OCI-M1 (cell line): Measurements from ENCODE around the gene MYO16.

Experiments used
- DNase-seq: peaks from one replicate; lab custom pipeline; 2025; lab: John Stamatoyannopoulos, UW

Gene MYO16

DNA sequence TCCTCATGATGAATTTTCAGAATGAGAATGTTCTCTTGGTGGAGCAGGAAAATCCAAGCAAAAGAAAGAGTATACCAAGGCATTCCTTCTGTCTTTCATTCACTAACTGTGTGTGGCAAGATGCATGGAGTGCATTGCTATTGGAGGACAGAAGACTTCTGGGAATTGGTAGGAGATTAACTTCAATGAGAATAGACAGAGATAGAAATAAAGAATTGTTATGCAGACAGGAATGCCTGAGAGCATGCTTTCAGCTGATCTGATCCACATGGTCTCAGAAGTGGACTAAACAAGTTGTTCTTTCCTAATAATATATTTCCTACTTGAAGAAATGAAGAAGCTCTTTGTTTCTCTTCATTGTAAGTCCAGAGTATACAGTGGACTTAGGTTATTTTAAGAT lies 303.6 kb downstream of the MYO16 start:
- DNase-seq: no peak

DNA sequence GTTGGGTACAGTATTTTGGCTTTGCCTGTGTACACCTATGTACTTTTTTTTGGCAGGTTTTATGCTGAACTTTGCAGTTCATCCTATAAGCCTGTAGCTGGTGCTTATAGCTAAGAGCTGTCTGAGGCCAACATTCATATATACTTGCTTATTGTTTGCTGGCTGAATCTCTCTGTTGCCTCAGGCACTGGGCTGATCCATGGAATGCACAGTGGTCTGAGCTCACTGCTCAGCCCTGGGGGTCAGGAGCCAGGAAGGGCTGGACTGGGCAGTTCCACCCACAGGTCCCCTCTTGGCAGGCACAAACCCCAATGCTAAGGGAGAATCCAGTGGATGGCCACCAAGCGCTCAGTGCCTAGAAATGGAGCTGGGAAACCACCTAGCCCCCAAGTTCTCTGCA lies 308.7 kb downstream of the MYO16 start:
- no peak for DNase-seq

DNA sequence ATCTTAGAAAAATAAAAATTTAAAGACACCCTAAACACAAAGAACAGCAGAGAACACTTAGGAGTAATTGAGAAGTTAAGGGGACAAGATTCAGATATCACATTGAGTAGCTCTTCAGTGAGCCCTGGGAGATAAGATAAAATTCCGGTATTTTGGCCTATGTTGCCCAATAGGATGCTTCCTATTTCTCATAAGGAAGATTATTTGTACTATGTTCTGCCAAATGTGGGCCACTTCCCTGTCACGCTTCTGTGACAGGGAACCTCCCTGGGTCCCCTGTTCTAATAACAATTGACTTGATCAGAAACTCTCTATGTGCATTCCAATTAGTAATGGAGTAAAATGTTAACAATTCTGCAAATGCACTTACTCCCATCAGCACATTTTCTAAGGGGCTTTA lies 310.7 kb downstream of the MYO16 start:
- peak; percentile 8 for DNase-seq

DNA sequence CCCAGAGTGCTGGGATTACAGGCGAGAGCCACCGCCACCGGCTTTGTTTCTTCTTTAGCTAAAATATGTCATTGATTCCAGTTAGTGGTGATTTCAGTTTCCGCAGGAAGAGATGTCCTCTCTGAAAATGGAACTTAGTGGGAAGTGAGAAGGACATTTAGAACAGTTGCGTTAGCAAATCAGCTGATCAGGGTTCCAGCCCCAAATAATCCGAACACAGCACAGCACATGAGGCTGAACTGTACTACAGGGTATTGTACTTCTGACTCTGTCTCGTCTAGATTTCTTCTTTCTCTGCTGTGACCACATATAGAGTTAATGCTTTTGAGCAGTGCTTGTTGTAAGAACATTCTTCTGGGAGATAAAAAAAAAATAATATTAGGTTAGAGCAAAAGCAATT lies 314.4 kb downstream of the MYO16 start:
- no peak for DNase-seq

DNA sequence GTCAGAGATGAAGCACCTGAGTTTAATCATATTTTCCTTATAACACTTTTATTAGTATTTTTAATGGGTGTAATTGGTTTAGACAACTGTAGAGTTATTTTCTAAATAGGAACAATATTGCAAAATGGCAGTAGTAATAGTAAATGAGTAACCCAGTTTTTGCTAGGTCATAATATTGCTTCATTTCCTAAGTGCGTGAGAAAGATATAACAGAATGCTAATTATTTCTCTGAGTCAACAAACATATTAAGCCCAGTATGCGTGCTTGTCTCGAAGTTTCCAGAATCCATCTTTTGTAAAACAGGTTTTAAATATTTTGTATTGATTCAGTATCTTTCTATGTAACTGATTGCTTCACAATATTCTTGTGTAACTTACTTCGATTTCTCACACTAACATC lies 315.3 kb downstream of the MYO16 start:
- no peak for DNase-seq

DNA sequence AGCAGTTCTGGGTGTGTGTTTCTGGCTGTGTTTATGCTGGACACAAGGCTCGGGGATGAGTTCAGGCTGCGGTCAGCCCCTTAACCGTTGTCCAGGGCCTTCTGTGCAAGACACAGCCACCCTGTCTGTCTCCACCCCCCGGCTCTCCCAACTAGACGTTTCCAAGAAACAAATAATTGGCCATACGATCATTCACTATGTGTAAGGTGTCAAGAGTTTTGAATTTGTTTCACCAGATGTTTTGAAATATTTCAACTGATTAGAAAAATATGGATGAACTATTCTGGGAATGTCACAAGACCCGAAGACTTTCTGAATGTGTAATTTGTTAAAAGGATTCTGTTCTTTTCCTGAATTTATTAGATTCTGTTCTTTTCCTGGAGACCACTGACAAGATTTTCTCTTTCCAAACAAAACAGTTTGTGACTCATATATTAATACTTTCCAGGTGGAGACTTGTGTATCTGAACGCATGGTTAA lies 318.2 kb downstream of the MYO16 start:
- no peak for DNase-seq

DNA sequence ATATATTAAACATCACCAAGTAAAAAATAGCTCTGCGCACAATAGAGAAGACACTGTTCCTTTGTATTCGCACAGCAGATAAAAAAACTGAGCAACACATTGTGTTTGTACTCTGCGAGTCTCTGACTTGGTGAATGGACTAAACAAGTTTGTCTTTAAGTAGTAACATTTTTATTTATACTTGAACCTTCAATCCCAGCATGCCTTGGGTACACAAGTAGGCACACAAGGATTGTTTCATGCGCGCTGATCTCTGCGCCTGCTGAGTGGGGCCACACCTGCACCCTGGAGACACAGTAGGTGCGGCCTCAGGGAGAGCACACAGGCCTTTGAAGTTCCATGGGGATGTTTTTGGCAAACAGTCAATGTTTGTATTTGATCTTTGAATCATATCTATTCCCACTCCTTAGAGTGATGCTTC lies 318.9 kb downstream of the MYO16 start:
- no peak for DNase-seq

DNA sequence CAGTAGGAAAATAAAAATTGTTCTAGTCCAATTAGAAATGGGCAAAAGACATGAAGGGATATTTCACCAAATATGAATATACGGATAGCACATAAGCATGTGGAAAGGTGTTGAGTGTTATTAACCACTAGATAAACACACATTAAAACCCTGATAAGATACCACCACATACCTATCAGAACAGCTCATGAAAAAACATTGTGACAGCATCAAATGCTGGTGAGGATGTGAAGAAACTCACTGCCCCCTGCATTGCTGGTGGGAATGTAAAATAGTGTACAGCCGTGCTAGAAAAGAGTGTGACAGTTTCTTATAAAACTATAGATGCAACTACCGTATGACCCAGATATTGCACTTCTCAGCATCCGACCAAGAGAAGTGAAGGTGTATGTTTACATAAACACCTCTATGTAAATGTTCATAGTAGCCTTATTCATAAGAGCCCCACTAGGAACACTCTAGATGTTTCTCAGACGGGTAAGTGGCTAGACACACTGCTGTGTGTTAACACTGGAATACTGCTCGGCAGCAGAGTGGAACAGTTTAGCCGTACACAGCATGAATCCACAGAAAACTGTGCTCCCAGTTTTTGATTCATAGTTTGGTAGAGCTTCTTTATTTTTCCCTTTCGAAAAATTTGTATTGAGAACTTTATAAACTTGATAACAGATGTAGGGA lies 321.1 kb downstream of the MYO16 start:
- DNase-seq: no peak

DNA sequence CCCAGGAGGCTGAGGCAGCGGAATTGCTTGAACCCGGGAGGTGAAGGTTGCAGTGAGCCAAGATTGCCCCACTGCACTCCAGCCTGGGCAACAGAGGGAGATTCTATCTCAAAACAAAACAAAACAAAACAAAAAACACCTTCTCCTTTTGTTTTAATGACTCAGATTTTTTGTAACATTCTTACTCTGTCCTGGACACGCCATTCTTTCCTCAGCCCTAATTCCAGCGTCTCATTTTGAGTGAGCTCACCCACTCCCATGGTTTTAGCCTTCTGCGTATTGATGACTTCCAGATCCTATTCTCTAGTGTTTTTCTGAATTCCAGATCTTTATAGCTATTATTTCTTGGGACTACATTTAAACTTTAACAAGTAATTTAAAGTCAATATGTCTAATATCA lies 326.3 kb downstream of the MYO16 start:
- DNase-seq: no peak

DNA sequence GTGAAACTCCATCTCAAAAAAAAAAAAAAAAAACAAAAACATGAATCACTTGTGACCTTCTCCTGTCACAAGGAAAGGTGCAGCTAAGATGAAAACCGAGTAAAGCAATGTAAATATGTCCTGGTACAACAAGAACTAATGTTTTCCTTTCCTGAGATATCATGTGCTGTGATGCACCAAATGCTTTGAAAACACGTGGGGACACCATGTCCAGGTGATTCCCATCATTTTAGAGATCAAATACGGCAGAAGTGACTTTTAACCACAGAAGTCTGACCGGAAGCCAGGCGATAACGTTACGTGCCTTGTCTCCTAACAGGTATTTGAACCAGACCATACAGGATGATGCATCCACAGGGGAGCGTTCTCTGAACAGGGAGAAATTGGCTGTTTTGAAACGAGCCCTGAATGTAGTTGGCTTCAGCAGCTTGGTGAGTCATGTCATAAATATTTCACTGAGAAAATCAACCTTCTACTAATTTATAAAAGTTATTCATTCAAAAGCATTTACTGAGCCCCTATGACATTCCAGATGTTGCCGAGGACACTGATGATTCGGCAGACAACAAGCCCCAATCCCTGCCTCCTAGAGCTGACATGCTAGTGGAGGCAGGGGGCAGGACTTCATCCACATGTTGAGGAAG lies 328.1 kb downstream of the MYO16 start:
- DNase-seq: no peak

DNA sequence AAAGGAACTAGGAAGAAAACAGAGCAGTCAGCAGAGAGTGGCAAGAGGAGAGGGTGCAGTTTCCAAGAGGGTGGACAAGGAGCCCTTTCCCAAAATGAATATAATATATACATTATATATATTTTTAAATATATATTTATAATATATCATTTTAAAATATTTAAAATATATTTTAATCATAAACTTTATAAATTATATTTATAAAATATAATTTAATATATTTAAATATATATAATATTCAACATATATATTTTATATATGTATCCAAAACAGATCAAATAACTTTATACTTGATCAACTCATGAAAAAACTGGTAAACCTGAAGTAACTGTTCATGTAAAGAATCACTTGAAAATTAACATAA lies 328.6 kb downstream of the MYO16 start:
- DNase-seq: no peak

DNA sequence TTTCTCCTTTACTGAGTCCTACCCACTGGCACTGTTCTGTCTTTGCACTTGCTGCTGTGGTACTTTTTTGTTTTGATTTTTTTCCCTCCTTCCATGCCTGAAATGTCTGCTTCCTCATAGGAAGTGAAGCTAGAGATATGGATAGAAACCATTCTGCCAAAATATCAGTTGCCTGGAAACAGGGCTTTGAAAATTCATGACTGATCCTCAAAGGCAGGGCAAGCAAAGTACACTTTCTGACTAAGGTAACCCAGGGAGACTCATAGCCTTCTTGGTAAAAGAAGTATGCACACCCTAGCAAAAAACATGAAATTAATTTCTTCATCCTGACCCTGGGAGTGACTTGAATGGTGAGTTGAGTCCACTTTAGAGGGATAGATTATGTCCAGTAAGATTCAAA lies 329.8 kb downstream of the MYO16 start:
- DNase-seq: no peak

DNA sequence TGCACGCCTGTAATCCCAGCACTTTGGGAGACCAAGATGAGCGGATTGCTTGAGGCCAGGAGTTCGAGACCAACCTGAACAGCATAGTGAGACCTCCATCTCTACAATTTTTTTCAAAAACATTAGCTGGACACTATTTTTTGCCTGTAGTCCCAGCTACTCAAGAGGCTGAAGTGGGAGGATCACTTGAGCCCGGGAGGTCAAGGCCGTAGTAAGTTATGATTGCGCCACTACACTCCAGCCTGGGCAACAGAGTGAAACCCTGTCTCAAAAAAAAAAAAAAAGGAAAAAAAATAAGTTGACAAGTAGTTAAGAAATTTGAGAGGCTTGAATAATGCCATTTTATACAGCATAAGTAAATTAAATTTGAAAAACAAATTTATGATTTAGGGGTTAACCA lies 330.6 kb downstream of the MYO16 start:
- no peak for DNase-seq

DNA sequence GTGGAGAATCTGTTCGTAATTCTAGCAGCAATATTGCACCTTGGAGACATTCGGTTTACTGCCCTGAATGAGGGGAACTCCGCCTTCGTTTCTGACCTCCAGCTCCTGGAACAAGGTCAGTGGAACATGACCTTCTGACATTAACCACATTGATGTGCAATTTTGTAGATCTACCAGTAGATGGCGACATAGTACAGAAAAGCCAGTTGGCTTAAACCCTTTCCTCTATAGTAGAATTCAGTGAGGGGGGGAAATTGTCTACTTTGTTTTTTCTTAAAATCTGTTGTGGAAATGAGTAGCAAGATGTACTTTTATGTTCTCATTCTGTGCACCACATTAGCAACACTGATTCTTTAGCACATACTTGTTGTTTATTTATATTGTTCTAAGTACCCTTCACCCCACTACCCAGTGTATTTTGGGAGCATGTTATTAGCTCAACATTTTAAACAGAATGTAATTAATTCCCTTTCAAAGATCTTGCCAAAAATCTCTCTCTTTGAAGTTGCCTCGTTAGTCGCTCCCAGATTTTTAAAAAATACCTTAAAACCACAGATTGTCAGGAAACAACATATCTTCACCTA lies 332.2 kb downstream of the MYO16 start:
- peak; percentile 76 for DNase-seq

DNA sequence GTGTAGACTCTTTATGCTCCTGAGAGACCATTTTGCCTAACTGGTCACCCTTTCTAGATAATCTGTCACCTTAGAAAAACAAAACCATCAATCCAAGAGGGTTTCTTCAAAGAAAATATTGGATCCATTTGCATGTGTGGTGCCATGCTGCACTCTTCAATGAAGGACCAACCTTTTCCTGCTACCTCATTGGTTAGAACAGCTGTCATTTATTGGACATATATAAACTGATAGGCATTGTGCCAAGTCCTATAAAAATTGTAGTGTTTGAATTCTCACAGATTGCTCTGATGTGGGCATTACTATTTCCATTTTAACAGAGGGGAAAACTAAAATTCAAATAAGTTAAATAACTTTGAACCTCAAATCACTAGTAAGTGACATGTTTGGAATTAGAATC lies 333.2 kb downstream of the MYO16 start:
- DNase-seq: peak; percentile 33

DNA sequence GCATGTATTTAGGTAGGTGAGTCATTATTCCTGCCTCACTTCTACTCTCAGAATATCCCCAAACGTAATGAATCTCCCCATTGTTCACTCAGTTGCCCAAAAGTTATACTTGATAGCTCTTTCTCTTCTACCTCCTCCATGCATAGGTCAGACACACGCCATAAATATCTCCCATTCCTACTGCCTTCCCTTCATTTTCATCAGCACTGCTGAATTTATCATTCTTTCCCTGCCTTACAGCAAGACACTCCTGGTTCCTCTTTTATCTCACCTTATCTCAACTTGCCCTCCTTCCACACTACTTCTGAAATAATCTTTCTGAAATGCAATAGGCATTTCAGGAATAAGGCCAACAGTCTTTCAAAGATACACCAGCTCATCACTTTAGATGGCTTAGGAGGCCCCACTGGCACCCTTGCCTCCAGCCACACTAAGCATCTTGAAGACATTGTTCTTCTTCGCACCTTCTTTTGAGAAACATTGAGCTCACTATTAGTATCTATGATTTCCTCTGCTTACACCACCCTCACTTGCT lies 333.9 kb downstream of the MYO16 start:
- DNase-seq: peak; percentile 6

DNA sequence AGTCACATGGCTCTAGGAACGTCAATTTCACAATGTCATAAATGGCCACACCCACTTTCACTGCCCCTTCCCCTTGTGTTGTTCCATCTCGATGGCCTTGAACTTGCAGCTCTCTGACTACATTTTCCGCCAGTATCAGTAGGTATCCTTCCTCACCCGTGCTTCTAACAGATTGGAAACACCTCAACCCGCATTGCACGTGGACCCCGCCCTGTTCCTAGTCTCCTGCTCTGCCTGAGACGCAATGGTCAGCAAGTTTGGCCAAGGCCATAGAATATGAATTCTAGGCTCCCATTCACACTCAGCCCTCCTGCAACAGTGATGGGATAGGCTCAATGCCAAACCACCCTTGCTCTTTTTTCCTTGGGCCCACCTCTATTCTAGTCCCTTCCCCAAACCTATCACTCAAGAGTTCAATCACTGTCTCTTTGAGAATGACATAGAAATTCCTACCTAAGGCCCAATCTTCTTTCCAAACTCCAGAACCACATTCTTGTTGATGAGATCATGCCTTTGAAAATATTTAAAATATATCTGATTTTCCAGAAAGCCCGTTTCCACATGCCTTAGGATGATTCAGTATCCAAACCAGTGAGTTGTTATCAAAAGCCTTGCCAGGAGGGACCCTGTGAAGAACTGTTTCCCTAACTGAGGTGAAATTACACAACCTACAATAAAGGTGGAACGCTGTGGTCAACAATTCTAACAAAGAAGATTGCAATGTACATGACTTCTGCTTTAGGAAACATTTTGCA lies 334.6 kb downstream of the MYO16 start:
- no peak for DNase-seq

DNA sequence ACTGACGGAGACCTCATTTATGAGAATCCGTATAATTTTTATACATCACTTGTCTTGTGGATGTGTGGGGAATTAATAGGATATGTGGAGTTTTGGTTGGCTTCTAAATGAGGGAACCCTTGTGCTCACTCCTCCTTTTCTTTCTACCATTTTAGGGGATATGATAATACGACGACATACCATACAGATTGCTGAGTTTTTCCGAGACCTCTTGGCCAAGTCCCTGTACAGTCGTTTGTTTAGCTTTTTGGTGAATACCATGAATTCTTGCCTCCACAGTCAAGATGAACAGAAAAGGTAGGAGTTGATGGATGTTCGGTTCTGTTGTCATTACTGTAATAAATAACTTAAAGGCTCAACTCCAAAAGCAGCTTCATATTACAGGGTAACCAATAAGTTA lies 335.2 kb downstream of the MYO16 start:
- DNase-seq: no peak

DNA sequence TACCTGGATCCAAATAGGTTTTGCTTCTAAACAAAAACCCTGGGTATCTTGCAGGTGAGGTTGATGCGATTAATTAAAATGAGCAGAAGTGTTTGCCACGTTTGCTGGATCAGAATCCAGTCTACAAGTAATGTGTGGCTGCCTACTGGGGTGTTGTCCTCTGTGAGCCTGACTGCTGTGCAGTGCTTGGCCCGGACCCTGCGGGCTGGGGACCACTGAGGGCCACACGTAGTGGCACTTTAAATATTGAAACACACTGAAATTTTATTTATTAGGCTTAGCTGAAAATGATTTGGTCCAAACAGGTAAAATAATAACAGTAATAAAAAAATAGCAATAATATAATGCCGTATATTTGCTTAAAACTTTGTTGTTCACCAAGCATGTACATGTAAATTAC lies 338.0 kb downstream of the MYO16 start:
- DNase-seq: no peak

DNA sequence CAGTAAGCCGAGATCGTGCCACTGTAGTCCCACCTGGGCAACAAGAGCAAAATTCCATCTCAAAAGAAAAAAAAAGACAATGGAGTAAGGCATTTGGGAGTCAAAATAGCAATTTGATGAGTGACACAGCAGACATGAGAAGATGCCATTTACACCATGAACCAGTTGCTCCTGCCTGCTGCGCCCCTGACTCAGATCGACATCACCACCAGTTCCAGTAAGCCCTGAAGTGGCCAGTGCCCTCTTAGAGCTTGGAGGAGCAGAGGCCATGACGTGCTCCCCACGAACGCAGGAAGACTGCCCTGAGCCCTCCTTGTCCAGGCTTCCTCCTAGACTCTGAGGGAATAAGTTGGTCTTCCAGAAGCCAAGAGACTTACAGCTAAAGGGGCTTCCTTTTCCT lies 339.2 kb downstream of the MYO16 start:
- DNase-seq: no peak

DNA sequence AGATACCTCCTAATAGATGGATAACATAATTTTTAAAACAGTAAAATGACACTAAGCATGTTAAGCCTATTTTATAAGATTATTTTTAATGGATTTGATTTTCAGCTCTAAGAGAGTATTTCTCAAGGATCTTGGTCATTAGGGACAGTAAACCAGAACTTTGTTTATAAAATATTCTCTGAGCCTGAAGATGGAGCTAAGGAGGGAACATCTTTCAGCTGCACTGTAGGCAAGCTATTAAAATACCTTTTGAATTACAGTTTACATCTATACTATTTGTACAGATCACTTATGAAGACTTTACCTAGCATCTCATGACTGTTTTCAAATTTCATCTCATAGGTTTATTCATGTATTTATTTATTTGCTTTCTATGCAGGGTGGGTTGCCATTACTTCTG lies 345.3 kb downstream of the MYO16 start:
- DNase-seq: no peak

DNA sequence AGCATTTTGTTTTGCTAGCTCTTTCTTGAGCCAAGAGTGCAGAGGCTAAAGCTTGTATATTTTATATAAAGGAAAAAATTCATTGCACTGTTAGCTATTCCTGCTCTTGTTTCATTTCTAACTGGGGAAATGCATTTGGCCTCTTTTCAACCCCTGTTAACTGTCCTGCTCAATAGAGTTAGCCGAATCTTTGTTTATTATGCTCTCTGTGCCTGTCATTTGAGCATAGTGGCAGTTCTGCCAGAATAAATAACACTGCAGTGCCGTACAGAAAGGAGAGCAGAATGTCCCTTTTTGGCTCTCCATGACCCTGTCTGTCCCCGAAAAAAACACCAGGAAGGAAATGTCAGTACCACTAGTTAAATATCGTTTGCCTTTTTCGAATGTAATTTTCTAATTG lies 350.8 kb downstream of the MYO16 start:
- DNase-seq: no peak

DNA sequence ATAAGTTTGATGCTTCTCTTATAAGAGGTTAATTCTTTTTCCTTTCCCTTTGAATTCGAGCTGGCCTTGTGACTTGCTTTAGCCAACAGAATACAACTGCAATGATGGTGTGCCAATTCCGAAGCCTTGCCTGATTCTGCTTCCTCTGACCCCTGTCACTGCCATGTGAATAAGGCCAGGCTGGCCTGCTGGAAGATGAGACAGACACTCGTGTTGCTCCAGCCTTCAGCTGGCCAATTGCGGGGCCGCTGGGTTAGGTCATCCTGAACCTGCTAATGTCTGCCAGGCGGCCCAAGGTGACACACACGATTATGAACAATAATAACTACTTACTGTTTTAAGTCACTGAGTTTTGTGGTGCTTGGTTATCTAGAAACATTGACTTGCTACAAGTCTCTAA lies 352.0 kb downstream of the MYO16 start:
- no peak for DNase-seq
